Measurements from ENCODE around the gene WNK1.
"Not testable (repeated sequence)": the region's sequence is repeated elsewhere in the genome, so short reads cannot be mapped to it uniquely, and the experiment has no call there.

The WNK1 gene

GRCh38 chr12:749751-750270 lies 2.6 kb upstream of the WNK1 start:
- no peak for DNase-seq (ENCODE audit: low read depth)

GRCh38 chr12:750366-751191 lies 1.8 kb upstream of the WNK1 start:
- no peak for DNase-seq (ENCODE audit: low read depth)

- DNase-seq (ENCODE audit: low read depth), result peak; percentile 97
Measured at GRCh38 chr12:751192-751998, 984 bp upstream of the WNK1 start.

GRCh38 chr12:752695-753610 lies 574 bp downstream of the WNK1 start:
- peak; percentile 62 for DNase-seq (ENCODE audit: low read depth)

- DNase-seq (ENCODE audit: low read depth), result peak; percentile 47
Measured at GRCh38 chr12:753611-754472, 1.5 kb downstream of the WNK1 start.

- peak; percentile 52 for DNase-seq (ENCODE audit: low read depth)
Measured at GRCh38 chr12:754473-754820, 2.1 kb downstream of the WNK1 start.

- peak; percentile 72 for DNase-seq (ENCODE audit: low read depth)
Measured at GRCh38 chr12:754851-755562, 2.6 kb downstream of the WNK1 start.

GRCh38 chr12:759628-760027 lies 7.2 kb downstream of the WNK1 start:
- no peak for DNase-seq (ENCODE audit: low read depth)

GRCh38 chr12:761256-761655 lies 8.9 kb downstream of the WNK1 start:
- peak; percentile 50 for DNase-seq (ENCODE audit: low read depth)

- no peak for DNase-seq (ENCODE audit: low read depth)
Measured at GRCh38 chr12:765840-766239, 13.5 kb downstream of the WNK1 start.

GRCh38 chr12:768434-768833 lies 16.1 kb downstream of the WNK1 start:
- no peak for DNase-seq (ENCODE audit: low read depth)

GRCh38 chr12:770479-770878 lies 18.1 kb downstream of the WNK1 start:
- peak; percentile 42 for DNase-seq (ENCODE audit: low read depth)

GRCh38 chr12:772056-772697 lies 19.8 kb downstream of the WNK1 start:
- DNase-seq (ENCODE audit: low read depth), result no peak

GRCh38 chr12:774051-774614 lies 21.8 kb downstream of the WNK1 start:
- no peak for DNase-seq (ENCODE audit: low read depth)

- not testable (repeated sequence) for DNase-seq (ENCODE audit: low read depth)
Measured at GRCh38 chr12:775973-776771, 23.8 kb downstream of the WNK1 start.

GRCh38 chr12:776772-777373 lies 24.5 kb downstream of the WNK1 start:
- not testable (repeated sequence) for DNase-seq (ENCODE audit: low read depth)

GRCh38 chr12:777550-778047 lies 25.2 kb downstream of the WNK1 start:
- no peak for DNase-seq (ENCODE audit: low read depth)

GRCh38 chr12:778615-779014 lies 26.2 kb downstream of the WNK1 start:
- no peak for DNase-seq (ENCODE audit: low read depth)
